ENCODE results near the gene PHTF2.

PHTF2 gene

DNA sequence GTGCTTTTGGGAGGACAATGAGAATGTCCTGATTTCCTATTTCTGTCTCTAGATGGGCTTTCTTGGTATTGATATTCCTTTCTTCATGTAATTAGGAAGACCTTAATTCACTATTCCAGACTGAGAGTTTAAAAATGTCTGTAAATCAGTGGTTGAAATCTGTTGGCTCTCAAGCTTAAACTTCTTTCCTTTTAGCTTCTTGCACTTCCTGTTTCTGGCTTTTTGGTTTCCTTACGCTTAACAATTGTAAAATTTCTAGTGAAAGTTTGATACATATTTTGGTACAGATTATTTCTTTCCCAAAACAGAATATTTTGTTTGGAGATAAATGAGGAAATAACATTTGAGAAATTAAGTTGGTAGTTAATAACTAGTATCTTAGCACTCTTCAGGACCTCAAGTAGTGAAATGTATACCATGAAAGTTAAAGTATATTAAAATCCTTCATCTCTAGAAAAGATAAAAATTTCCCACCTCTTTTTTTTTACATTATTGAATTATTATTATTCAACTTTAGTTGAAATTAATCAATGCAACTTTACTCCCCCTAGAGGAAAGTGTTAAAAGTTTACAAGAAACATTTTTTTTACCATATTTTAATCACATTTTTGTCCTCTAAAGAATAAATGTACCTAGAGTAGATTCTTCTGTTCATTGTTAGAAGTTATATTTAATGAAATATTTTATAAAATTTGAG, 137.2 kb downstream of the PHTF2 start:
- no peak overlapping the region for H3K27ac ChIP-seq (ENCODE audit: insufficient read depth, low read length, poor library complexity, severe bottlenecking)
- DNase-seq: no peak
- H3K4me1 ChIP-seq (ENCODE audit: control insufficient read depth, insufficient read depth, low read length, poor library complexity, severe bottlenecking): peaks cover 3% of the 10 kb centered on the region
- no peaks in the 10 kb centered on the region for H3K9me3 ChIP-seq (ENCODE audit: control insufficient read depth, low read length)
- H3K4me3 ChIP-seq (ENCODE audit: insufficient read depth, low read depth, low read length, poor library complexity, severe bottlenecking): no peak overlapping the region
- H3K27me3 ChIP-seq (replicated peaks; ENCODE audit: control insufficient read depth, insufficient read depth, low read length, poor library complexity, severe bottlenecking): no peaks in the 10 kb centered on the region
- peaks cover 3% of the 10 kb centered on the region for H3K36me3 ChIP-seq (ENCODE audit: control insufficient read depth, insufficient read depth, low read length)

DNA sequence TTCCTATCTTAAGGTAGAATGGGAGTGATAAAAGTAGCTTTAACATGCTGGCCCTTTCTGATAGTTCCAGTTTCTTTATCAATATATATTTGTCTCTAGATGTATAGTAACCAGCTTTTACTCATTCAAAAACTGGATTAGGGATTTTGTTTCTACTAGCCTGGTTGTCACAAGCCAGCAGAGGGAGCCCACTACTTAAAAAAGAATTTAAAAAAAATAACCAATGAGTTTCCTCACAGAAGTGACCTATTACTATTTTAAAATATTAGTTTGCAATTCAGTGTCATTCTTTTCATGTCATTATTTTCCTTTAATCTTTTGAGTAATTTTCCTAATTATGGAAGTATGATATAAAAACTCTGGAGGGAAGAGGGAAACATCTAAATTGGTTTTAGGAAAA, 142.1 kb downstream of the PHTF2 start:
- Histone ChIP-seq H3K4me3 (ENCODE audit: insufficient read depth, low read depth, low read length, poor library complexity, severe bottlenecking) (no peak overlapping the region), H3K27ac (ENCODE audit: insufficient read depth, low read length, poor library complexity, severe bottlenecking) (no peak overlapping the region), H3K4me1 (ENCODE audit: control insufficient read depth, insufficient read depth, low read length, poor library complexity, severe bottlenecking) (peaks cover 5% of the 10 kb centered on the region), H3K27me3 (replicated peaks; ENCODE audit: control insufficient read depth, insufficient read depth, low read length, poor library complexity, severe bottlenecking) (no peaks in the 10 kb centered on the region), H3K36me3 (ENCODE audit: control insufficient read depth, insufficient read depth, low read length) (peaks cover 3% of the 10 kb centered on the region), H3K9me3 (ENCODE audit: control insufficient read depth, low read length) (no peaks in the 10 kb centered on the region)
- no peak for DNase-seq

DNA sequence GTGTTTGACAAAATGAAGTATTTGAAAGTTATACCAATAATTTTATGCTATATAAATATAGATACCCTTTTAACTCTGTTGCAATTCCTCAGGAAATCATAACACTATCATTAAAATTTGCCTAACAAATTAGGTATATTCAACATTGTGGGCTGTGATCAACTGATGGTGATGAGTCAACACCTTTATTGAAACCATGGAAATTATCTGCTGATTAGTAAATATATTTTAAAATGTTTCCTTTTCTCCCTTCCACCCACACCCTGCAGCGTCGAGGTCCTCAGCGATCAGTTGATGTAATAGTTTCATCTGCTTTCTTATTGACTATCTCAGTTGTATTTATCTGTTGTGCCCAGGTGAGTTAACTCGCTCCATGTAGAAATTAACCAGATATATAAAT, 143.9 kb downstream of the PHTF2 start:
- Histone ChIP-seq H3K4me3 (ENCODE audit: insufficient read depth, low read depth, low read length, poor library complexity, severe bottlenecking) (no peak overlapping the region), H3K27ac (ENCODE audit: insufficient read depth, low read length, poor library complexity, severe bottlenecking) (no peak overlapping the region), H3K4me1 (ENCODE audit: control insufficient read depth, insufficient read depth, low read length, poor library complexity, severe bottlenecking) (peaks cover 4% of the 10 kb centered on the region), H3K27me3 (replicated peaks; ENCODE audit: control insufficient read depth, insufficient read depth, low read length, poor library complexity, severe bottlenecking) (no peaks in the 10 kb centered on the region), H3K9me3 (ENCODE audit: control insufficient read depth, low read length) (no peaks in the 10 kb centered on the region), H3K36me3 (ENCODE audit: control insufficient read depth, insufficient read depth, low read length) (peaks cover 3% of the 10 kb centered on the region)
- DNase-seq: no peak

DNA sequence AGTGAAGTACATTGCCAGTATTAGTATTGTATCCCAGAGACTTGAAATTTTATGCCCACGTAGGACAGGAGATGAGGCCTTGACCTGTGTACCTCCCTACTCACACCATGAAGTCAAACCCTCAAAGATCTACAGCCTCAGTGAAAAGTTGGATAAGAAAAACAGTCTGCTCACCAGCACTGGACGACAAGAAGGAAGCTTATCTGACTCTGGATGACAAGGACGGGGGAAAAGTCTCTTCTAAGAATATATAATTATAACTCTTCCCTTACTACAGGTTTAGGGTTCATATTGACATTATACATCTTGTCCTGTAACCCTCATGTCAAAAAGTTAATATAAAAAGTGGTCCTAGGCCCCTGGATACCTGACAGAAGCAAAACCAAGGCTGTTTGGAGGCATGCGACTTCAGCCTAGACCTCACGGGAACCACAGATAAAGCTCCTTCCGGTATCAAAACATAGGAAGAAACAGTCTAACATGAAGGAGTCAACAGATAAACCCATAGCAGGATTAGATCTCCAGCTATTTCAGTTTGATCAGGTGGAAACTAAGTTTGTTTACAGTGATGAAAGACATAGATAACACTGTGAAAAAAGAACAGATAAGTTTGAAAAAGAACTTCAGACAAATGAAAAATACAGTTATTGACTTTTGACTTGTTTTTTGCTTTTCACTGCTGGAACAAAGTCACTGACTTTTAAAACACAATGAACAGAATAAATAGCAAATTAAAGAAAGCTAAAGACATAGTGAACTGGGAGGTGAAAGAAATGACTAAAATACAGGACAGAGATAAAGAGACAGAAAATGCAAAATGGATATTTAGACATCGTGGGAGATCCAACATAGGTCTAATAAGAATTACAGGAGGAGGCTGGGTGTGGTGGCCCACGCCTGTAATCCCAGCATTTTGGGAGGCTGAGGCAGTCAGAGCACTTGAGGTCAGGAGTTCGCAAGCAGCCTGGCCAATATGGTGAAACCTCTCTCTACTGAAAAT, 145.9 kb downstream of the PHTF2 start:
- Histone ChIP-seq H3K4me1 (ENCODE audit: control insufficient read depth, insufficient read depth, low read length, poor library complexity, severe bottlenecking) (peaks cover 4% of the 10 kb centered on the region), H3K36me3 (ENCODE audit: control insufficient read depth, insufficient read depth, low read length) (peaks cover 3% of the 10 kb centered on the region), H3K9me3 (ENCODE audit: control insufficient read depth, low read length) (no peaks in the 10 kb centered on the region), H3K27ac (ENCODE audit: insufficient read depth, low read length, poor library complexity, severe bottlenecking) (no peak overlapping the region), H3K4me3 (ENCODE audit: insufficient read depth, low read depth, low read length, poor library complexity, severe bottlenecking) (no peak overlapping the region), H3K27me3 (replicated peaks; ENCODE audit: control insufficient read depth, insufficient read depth, low read length, poor library complexity, severe bottlenecking) (no peaks in the 10 kb centered on the region)
- DNase-seq: no peak

DNA sequence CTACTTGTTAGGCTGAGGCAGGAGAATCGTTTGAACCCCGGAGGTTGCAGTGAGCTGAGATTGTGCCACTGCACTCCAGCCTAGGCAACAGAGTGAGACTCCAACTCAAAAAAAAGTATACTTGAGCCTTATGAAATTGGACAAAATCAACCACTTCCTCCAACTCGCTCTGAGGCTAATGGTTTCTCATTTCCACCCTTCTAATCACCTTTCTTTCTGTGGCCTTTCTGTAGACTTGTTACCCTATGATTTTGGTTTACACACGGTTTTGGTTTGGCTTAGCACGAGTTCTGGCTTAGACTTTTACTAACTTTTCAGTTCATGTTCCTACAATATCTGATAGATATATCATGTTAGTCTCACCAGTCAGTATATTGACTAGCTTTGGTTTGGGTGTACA, 152.0 kb downstream of the PHTF2 start:
- Histone ChIP-seq H3K4me3 (ENCODE audit: insufficient read depth, low read depth, low read length, poor library complexity, severe bottlenecking) (no peak overlapping the region), H3K27me3 (replicated peaks; ENCODE audit: control insufficient read depth, insufficient read depth, low read length, poor library complexity, severe bottlenecking) (no peaks in the 10 kb centered on the region), H3K27ac (ENCODE audit: insufficient read depth, low read length, poor library complexity, severe bottlenecking) (no peak overlapping the region), H3K9me3 (ENCODE audit: control insufficient read depth, low read length) (no peaks in the 10 kb centered on the region), H3K36me3 (ENCODE audit: control insufficient read depth, insufficient read depth, low read length) (peaks cover 7% of the 10 kb centered on the region), H3K4me1 (ENCODE audit: control insufficient read depth, insufficient read depth, low read length, poor library complexity, severe bottlenecking) (no peaks in the 10 kb centered on the region)
- DNase-seq: no peak

DNA sequence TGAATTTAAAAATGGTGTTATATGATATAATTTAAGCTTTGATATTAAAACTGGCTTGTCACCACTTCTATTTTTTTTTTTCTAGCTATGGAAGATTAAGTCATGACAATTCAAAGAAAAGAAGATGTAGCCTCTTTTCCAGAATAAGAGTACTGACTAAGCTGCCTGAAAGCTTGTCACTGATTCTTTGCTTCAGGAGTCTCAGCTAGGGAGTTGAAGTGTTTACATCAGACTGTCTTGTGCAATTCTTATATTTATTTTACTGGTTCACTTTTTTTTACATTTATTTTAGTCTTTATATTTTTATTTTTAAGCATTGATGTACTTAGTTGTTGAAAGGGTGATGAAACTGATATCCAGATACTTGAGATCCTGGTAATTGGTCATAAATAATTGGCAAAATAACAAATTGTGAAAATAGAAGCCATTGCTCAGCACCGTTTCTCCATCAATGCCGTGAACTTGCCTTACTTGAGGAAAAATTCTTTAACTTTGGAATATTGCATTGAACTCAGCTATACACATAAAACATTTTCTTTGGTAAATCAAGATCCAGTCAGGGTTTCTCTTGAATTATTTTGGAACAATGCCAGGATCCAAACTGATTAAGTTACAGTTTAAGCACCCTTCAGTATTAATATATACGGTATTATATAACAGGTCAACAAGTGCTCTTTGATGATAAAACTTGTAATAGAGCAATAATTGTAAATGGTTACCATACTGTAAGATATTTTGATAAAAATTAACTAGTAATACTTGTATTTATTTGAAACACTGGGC, 156.4 kb downstream of the PHTF2 start:
- Histone ChIP-seq H3K27me3 (replicated peaks; ENCODE audit: control insufficient read depth, insufficient read depth, low read length, poor library complexity, severe bottlenecking) (no peaks in the 10 kb centered on the region), H3K36me3 (ENCODE audit: control insufficient read depth, insufficient read depth, low read length) (peaks cover 7% of the 10 kb centered on the region), H3K4me1 (ENCODE audit: control insufficient read depth, insufficient read depth, low read length, poor library complexity, severe bottlenecking) (no peaks in the 10 kb centered on the region), H3K4me3 (ENCODE audit: insufficient read depth, low read depth, low read length, poor library complexity, severe bottlenecking) (no peak overlapping the region), H3K27ac (ENCODE audit: insufficient read depth, low read length, poor library complexity, severe bottlenecking) (no peak overlapping the region), H3K9me3 (ENCODE audit: control insufficient read depth, low read length) (no peaks in the 10 kb centered on the region)
- DNase-seq: no peak

DNA sequence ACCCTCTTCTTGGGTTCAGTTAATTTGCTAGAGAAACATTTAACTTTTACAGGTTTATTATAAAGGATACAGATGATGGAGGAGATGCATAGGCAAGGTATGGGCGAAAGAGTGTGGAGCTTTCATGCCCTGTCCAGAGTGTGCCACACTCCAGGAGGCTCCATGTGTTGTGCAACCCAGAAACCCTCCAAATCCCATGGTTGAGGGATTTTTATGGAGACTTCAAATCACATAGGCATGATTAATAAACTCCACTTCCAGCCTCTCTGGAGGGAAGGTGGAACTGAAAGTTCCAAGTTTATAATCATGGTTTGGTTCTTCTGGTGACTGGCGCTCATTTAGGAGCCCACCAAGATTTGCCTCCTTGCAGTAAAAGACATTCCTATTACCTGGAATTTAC, 159.9 kb downstream of the PHTF2 start:
- Histone ChIP-seq H3K9me3 (ENCODE audit: control insufficient read depth, low read length) (no peaks in the 10 kb centered on the region), H3K36me3 (ENCODE audit: control insufficient read depth, insufficient read depth, low read length) (peaks cover 7% of the 10 kb centered on the region), H3K4me1 (ENCODE audit: control insufficient read depth, insufficient read depth, low read length, poor library complexity, severe bottlenecking) (no peaks in the 10 kb centered on the region), H3K27ac (ENCODE audit: insufficient read depth, low read length, poor library complexity, severe bottlenecking) (no peak overlapping the region), H3K27me3 (replicated peaks; ENCODE audit: control insufficient read depth, insufficient read depth, low read length, poor library complexity, severe bottlenecking) (no peaks in the 10 kb centered on the region), H3K4me3 (ENCODE audit: insufficient read depth, low read depth, low read length, poor library complexity, severe bottlenecking) (no peak overlapping the region)
- DNase-seq: no peak

DNA sequence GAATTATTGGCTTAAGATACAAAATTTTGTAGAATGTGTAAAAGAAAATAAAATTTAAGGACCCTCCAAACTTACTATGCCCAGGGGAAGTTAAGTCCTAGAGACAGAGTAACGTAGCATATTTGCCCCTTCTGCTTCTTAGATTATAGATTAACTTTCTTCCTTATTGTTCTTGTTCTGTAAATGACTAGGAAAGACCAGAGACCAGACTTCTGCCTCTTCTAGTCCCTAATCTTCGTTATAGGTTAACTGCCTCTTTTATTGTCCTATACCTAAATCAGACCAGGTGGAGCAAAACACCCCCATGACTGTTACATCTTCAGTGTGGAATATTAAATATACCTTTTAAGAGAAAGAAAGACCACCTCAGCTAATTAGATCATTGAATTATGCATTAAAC, 160.5 kb downstream of the PHTF2 start:
- Histone ChIP-seq H3K36me3 (ENCODE audit: control insufficient read depth, insufficient read depth, low read length) (peaks cover 7% of the 10 kb centered on the region), H3K27me3 (replicated peaks; ENCODE audit: control insufficient read depth, insufficient read depth, low read length, poor library complexity, severe bottlenecking) (no peaks in the 10 kb centered on the region), H3K9me3 (ENCODE audit: control insufficient read depth, low read length) (no peaks in the 10 kb centered on the region), H3K27ac (ENCODE audit: insufficient read depth, low read length, poor library complexity, severe bottlenecking) (no peak overlapping the region), H3K4me1 (ENCODE audit: control insufficient read depth, insufficient read depth, low read length, poor library complexity, severe bottlenecking) (no peaks in the 10 kb centered on the region), H3K4me3 (ENCODE audit: insufficient read depth, low read depth, low read length, poor library complexity, severe bottlenecking) (no peak overlapping the region)
- no peak for DNase-seq

DNA sequence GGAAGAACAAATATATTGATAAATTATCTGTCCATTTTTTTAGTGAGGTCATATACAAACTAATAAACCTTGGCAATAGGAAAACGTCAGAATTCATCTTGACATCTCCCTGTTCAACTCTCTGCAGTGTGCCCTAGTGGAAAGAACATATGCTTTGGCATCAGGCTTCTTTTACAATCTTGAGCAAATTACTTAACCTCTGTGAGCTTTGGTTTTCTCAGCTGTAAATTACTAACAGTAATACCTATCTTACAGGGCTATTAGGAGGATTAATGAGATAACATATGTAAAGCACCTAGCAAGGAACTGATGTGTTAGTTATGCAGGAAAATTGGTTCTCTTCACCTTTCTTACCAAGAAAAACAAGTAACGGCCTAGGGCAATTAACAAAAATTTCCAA, 161.8 kb downstream of the PHTF2 start:
- Histone ChIP-seq H3K36me3 (ENCODE audit: control insufficient read depth, insufficient read depth, low read length) (no peaks in the 10 kb centered on the region), H3K9me3 (ENCODE audit: control insufficient read depth, low read length) (no peaks in the 10 kb centered on the region), H3K27me3 (replicated peaks; ENCODE audit: control insufficient read depth, insufficient read depth, low read length, poor library complexity, severe bottlenecking) (no peaks in the 10 kb centered on the region), H3K4me1 (ENCODE audit: control insufficient read depth, insufficient read depth, low read length, poor library complexity, severe bottlenecking) (no peaks in the 10 kb centered on the region), H3K4me3 (ENCODE audit: insufficient read depth, low read depth, low read length, poor library complexity, severe bottlenecking) (no peak overlapping the region), H3K27ac (ENCODE audit: insufficient read depth, low read length, poor library complexity, severe bottlenecking) (no peak overlapping the region)
- no peak for DNase-seq
